Umbilical cord (tissue), 2 donors: ENCODE results near the gene ROCK2. TPM values are rescaled to one million over a fixed set of nuclear protein-coding genes. Genes with fewer than 3 reads are reported as not detected.
"Not testable (repeated sequence)": the region's sequence is repeated elsewhere in the genome, so short reads cannot be mapped to it uniquely, and the experiment has no call there.

Experiments
- DNase-seq: peaks from one replicate; pipeline ENCODE4 v3.0.0-alpha.2; 2015; ENCODE audit warnings: low spot score
- total RNA-seq: library from RNA; depleted of rRNA; stranded (reverse); fragments of >200 nt; gene quantifications from one replicate; pipeline ENCODE4 v1.2.3, GENCODE V29; 2014; ENCODE audit warnings: low replicate concordance; ENCODE audit not compliant: insufficient read depth

ROCK2 gene
- total RNA-seq, 1 donor from 2014 or later = 106 TPM

- no peak for DNase-seq
Measured at GRCh38 chr2:11278219-11278618, 66.2 kb downstream of the ROCK2 start.

GRCh38 chr2:11275910-11276309, 68.5 kb downstream of the ROCK2 start:
- no peak for DNase-seq

GRCh38 chr2:11270891-11271290, 73.5 kb downstream of the ROCK2 start:
- no peak for DNase-seq

- DNase-seq = no peak
Measured at GRCh38 chr2:11267931-11268330, 76.5 kb downstream of the ROCK2 start.

- DNase-seq = no peak
Measured at GRCh38 chr2:11264818-11265217, 79.6 kb downstream of the ROCK2 start.

- DNase-seq = no peak
Measured at GRCh38 chr2:11264007-11264406, 80.4 kb downstream of the ROCK2 start.

- no peak for DNase-seq
Measured at GRCh38 chr2:11263177-11263576, 81.3 kb downstream of the ROCK2 start.

- not testable (repeated sequence) for DNase-seq
Measured at GRCh38 chr2:11262438-11262837, 82.0 kb downstream of the ROCK2 start.

- DNase-seq = not testable (repeated sequence)
Measured at GRCh38 chr2:11261564-11261963, 82.9 kb downstream of the ROCK2 start.

- DNase-seq = no peak
Measured at GRCh38 chr2:11260979-11261378, 83.5 kb downstream of the ROCK2 start.

GRCh38 chr2:11257964-11258363, 86.5 kb downstream of the ROCK2 start:
- no peak for DNase-seq

GRCh38 chr2:11257078-11257477, 87.4 kb downstream of the ROCK2 start:
- DNase-seq = no peak

- DNase-seq = no peak
Measured at GRCh38 chr2:11256166-11256565, 88.3 kb downstream of the ROCK2 start.

GRCh38 chr2:11254100-11254536, 90.3 kb downstream of the ROCK2 start:
- no peak for DNase-seq

- DNase-seq = not testable (repeated sequence)
Measured at GRCh38 chr2:11252458-11252857, 92.0 kb downstream of the ROCK2 start.

- no peak for DNase-seq
Measured at GRCh38 chr2:11250400-11251196, 93.8 kb downstream of the ROCK2 start.

- no peak for DNase-seq
Measured at GRCh38 chr2:11245322-11245721, 99.1 kb downstream of the ROCK2 start.

- no peak for DNase-seq
Measured at GRCh38 chr2:11244091-11244826, 100.2 kb downstream of the ROCK2 start.

- no peak for DNase-seq
Measured at GRCh38 chr2:11243512-11243911, 100.9 kb downstream of the ROCK2 start.

- DNase-seq = no peak
Measured at GRCh38 chr2:11242542-11243174, 101.8 kb downstream of the ROCK2 start.

- no peak for DNase-seq
Measured at GRCh38 chr2:11241412-11242203, 102.8 kb downstream of the ROCK2 start.
